K562 treated with DMSO at 1 percent for 24 hours (cell line): ENCODE measurements around the gene WHRN. TPM values are rescaled to one million over a fixed set of nuclear protein-coding genes. Genes with fewer than 3 reads are reported as not detected.

ENCODE experiments used
- total RNA-seq: library from RNA; unstranded; fragments of 300-600 nt; gene quantifications from 2 replicates; pipeline ENCODE4 v1.2.3, GENCODE V29; 2022; ENCODE audit warnings: low read depth; ENCODE audit not compliant: insufficient read depth

WHRN gene
- total RNA-seq, result 20.2 and 22.7 TPM in 2 replicates

DNA sequence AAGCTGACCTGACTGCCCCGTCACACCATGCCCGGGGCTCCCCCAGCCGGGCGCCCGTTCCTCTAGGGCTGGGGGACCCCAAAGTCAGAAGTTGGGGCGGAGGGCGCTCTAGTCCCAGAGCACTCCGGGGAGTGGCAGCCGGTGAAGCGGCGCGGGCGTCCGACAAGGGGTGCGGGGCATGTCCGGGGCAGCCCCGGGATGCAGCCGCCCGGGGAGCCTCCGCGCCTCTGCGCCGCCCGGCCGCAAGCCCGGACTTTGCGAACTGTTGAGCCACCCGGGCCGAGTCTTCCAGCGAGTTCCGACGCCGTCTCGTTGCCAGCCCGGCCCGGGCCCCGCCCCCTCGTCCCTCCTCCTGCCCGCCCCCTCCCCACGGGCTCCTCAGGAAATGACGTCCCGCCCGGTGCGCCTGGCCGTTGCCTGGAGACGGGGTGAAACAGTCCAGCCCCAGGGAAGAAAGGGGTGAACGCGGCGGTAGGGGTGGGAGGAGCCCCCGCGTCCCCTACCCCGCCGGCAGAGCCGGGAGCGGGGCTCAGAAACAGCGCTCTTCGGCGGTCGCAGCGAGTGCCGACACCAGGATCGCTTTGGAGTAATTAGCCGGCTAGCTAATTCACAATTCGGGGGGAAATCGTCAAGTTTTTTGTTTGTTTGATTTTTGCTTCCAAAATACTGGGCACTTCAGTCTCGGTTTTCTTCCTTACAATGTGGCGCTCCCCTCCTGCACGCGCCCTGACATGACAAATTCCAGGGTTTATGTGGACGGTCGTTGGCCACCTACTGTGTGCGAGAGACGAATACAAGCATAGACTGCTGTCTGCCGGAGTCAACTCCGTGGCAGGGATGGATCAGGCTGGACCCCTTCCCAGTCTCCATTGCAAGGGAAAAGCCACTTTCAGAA lies at the start of gene WHRN:
WHRN (minus strand) TSS at position 287 of the 895 bp plus-strand sequence. CDS start 672 bp downstream, outside the sequence.

DNA sequence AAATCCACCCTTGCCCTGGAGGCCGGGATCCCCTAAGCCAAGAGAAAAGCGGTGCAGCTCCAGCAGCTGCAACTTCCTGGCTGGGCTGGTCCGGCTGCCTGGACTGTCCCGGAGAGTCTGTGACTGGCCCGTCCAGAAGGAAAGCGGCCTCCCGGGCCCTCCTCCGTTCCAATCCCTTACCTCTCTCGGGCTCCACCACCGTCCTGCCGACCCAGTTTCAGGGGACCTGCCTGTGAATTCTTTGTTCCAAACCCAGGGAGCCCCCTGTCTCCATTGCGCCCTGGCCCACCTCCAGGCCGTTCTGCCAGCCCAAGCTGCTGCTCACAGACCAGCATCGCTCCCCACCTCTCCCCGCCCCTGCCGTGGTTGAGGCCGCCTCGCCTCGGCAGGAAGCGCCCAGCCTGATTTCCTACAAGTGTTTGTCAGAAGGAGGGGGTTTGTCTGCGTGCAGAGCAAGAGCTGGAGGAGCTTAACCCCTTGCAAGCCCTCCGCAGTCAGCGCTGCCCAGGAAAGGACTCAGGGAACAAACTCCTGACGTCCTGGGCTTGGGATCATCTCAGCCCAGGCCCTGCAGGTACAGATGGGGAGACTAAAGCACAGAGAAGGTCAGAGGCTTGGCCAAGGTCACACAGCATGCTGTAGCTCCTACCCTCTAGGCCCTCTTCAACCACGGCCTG lies 117.5 kb downstream of the WHRN start, which contains the start of gene AKNA:
AKNA (minus strand) TSS at position 303 of the 677 bp plus-strand sequence. CDS start 6,649 bp downstream, outside the sequence.

Other genes with a start within 250 kb of the WHRN start
- not detected in 2 replicates for gene ORM1, start 182.4 kb downstream of the WHRN start, total RNA-seq
- not detected in 2 replicates for gene ORM2, start 175.6 kb downstream of the WHRN start, total RNA-seq
- gene AKNA, start 117.5 kb downstream of the WHRN start, total RNA-seq, result 32.4 and 46.4 TPM in 2 replicates
- gene ATP6V1G1, start 82.3 kb upstream of the WHRN start, total RNA-seq, result 83.4 and 96.9 TPM in 2 replicates
- gene TMEM268, start 105.8 kb upstream of the WHRN start, total RNA-seq, result 12.3 and 16.2 TPM in 2 replicates
- gene TEX53, start 152.3 kb upstream of the WHRN start, total RNA-seq, result not detected in 2 replicates
- gene TEX48, start 176.7 kb upstream of the WHRN start, total RNA-seq, result not detected in 2 replicates